ENCODE measurements around the gene RCC2.

The RCC2 gene

GRCh38 chr1:17397910-17398695, 41.4 kb downstream of the RCC2 start:
- POLR2A ChIA-PET, result no interaction called here
- no peak for DNase-seq (ENCODE audit: low read depth, low spot score)
- H3K4me3 ChIP-seq (ENCODE audit: low read depth, low read length), result no peak overlapping the region
- CTCF ChIA-PET, result interaction anchor here (1.1 to 1.3 kb wide), 3 partner anchors 8 to 278 kb away, joined by 3 to 7 read pairs (median 3); partner anchors contain the start of gene PADI2
- TF ChIP-seq CTCF (IDR thresholded peaks at IDR 0.05; ENCODE audit: insufficient read depth, low read length, missing control alignments), result no peak

- CTCF ChIA-PET, result interaction anchor here (1.2 to 3.9 kb wide), 2 partner anchors 12 to 23 kb away, joined by 3 to 22 read pairs; no protein-coding TSS in a partner anchor
- DNase-seq (ENCODE audit: low read depth, low spot score), result no peak
These were observed 46.2 kb downstream of the RCC2 start for GRCh38 chr1:17393230-17393629.

GRCh38 chr1:17392199-17392740, 47.2 kb downstream of the RCC2 start:
- POLR2A ChIA-PET, result no interaction called here
- TF ChIP-seq CTCF (IDR thresholded peaks at IDR 0.05; ENCODE audit: insufficient read depth, low read length, missing control alignments), result no peak
- CTCF ChIA-PET, result no interaction called here
- no peak for DNase-seq (ENCODE audit: low read depth, low spot score)
- H3K4me3 ChIP-seq (ENCODE audit: low read depth, low read length), result no peak overlapping the region

More at GRCh38 chr1:17393230-17393629, 46.2 kb downstream of the RCC2 start:
- no peak overlapping the region for H3K4me3 ChIP-seq (ENCODE audit: low read depth, low read length)
- POLR2A ChIA-PET, result no interaction called here
- TF ChIP-seq CTCF (IDR thresholded peaks at IDR 0.05; ENCODE audit: insufficient read depth, low read length, missing control alignments), result no peak

- TF ChIP-seq CTCF (IDR thresholded peaks at IDR 0.05; ENCODE audit: insufficient read depth, low read length, missing control alignments), result no peak
- no peak overlapping the region for H3K4me3 ChIP-seq (ENCODE audit: low read depth, low read length)
- ChIA-PET POLR2A (no interaction called here), CTCF (interaction anchor here (1.1 kb wide), 1 partner anchor 27 kb away, joined by 3 read pairs; no protein-coding TSS in a partner anchor)
- DNase-seq (ENCODE audit: low read depth, low spot score), result no peak
These were observed 58.3 kb downstream of the RCC2 start for GRCh38 chr1:17381161-17381560.

- ChIA-PET CTCF (interaction anchor here (1.0 kb wide), 1 partner anchor 29 kb away, joined by 3 read pairs; no protein-coding TSS in a partner anchor), POLR2A (interaction anchor here (0.5 kb wide), 1 partner anchor 80 kb away, joined by 5 read pairs; no protein-coding TSS in a partner anchor)
- DNase-seq (ENCODE audit: low read depth, low spot score), result no peak
- TF ChIP-seq CTCF (IDR thresholded peaks at IDR 0.05; ENCODE audit: insufficient read depth, low read length, missing control alignments), result no peak
- H3K4me3 ChIP-seq (ENCODE audit: low read depth, low read length), result no peak overlapping the region
These were observed 62.0 kb downstream of the RCC2 start for GRCh38 chr1:17377325-17377953.

GRCh38 chr1:17375651-17376050, 63.8 kb downstream of the RCC2 start:
- ChIA-PET POLR2A (no interaction called here), CTCF (no interaction called here)
- TF ChIP-seq CTCF (IDR thresholded peaks at IDR 0.05; ENCODE audit: insufficient read depth, low read length, missing control alignments), result no peak
- no peak for DNase-seq (ENCODE audit: low read depth, low spot score)
- H3K4me3 ChIP-seq (ENCODE audit: low read depth, low read length), result no peak overlapping the region
